GM19463 (cell line): Measurements from ENCODE around the gene PDLIM1.

ENCODE experiments used
- ATAC-seq: cut with Tn5 transposase; IDR thresholded peaks from one replicate; pipeline ENCODE4 v1.9.1; 2021; ENCODE audit warnings: mild to moderate bottlenecking, moderate library complexity; ENCODE audit not compliant: unreplicated experiment

Gene PDLIM1

GRCh38 chr10:95290461-95291364 lies at the start of gene PDLIM1:
TSS of gene PDLIM1 (minus strand) at chr10:95291003. CDS start at chr10:95290915, 88 bp downstream.
- ATAC-seq, result peak; percentile 43

DNA sequence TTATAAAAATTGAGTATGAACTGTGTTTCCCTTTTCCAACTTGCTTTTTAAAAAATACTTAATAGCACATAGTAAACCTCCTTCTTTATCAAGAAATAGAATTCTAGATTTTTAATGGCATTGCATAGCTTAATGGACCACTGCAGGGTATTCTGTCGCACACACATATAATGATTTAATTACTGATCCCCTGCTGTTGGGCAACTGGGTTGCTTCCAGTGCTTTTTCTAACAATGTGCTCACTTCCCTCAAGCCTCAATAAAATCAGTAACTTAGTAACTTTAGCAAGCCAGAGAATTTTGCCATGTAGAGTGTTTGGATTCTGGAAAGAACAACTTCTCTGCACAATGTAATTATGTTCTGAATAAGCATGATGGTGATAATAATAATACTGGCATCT lies 49.1 kb upstream of the PDLIM1 start:
- ATAC-seq, result no peak

- no peak for ATAC-seq
These were observed 46.8 kb upstream of the PDLIM1 start for GRCh38 chr10:95337423-95338160.

DNA sequence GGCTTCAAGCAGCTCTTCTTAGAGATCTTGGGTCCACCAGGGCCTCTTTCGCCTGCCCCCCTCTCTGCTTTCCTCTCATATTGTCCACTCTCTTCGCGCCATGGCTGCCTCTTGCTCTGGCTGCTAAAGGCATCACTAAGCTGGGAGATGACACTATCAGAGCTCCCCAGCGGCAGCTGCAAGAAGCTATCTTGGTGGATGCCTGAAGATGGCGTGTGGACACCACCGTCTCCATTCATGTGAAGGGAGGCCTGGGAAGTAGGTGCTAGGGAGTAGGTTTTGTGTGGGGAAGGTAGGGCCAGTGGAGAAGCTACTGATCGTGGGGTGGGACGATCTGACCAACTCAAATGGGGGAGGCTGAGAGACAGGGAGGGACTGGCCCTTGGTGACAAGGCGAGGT lies 45.9 kb upstream of the PDLIM1 start:
- no peak for ATAC-seq

GRCh38 chr10:95335933-95336699 lies 45.3 kb upstream of the PDLIM1 start:
- ATAC-seq, result no peak

DNA sequence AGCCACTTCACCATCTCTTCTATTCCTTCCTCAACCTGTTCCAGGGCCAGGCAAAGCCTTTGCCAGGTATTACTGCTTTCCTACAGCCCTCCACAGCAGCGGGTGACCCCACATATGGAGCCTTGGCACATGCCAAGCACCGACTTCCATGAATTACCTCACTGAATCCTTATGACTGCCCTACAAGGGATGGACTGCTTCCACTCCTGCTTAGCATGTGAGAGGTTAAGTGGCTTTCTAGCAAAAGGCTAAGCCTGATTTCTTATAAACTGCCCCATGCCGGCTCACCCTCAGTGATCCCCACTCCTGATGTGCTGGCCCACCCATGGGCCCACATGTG lies 44.0 kb upstream of the PDLIM1 start:
- ATAC-seq, result no peak

DNA sequence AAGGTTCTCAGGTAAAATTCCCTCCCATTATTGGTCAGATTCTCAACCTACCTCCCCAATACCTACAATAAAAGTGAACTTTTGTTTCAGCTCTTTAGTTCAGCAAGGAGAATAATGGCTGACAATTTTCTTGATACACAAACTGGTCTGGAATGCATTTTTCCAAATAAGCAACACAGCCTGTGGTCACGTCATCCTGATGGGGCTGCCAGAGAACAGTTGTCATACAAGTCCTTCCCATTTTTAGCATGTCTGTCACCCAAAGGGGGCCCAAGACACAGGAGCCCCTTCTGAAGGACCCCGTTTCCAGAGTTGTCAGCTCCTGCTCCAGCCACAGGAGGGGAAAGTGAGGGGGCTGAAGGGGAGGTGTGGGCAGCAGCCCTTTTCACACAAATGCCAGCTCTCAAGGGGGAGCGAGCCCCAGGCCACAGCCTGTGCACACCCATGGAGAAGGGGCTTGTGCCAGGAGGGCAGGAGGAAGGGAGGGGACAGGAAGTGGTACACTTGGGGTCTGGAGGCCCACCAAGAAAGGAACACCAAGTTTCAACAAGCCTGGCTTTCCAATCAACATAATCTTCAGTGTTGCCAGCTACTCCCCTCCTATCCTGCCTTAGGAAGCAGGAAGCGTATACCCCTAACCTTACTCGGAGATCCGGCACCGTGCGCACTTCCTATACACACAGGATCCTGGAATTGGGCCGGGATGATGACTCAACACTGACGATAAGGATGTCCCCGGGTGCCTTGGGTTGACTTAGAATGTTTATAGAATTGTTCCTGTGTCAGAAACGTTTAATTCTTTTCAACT lies 43.4 kb upstream of the PDLIM1 start:
- no peak for ATAC-seq

- ATAC-seq, result no peak
These were observed 42.0 kb upstream of the PDLIM1 start for GRCh38 chr10:95332666-95333249.

GRCh38 chr10:95331596-95332130 lies 40.9 kb upstream of the PDLIM1 start:
- no peak for ATAC-seq

DNA sequence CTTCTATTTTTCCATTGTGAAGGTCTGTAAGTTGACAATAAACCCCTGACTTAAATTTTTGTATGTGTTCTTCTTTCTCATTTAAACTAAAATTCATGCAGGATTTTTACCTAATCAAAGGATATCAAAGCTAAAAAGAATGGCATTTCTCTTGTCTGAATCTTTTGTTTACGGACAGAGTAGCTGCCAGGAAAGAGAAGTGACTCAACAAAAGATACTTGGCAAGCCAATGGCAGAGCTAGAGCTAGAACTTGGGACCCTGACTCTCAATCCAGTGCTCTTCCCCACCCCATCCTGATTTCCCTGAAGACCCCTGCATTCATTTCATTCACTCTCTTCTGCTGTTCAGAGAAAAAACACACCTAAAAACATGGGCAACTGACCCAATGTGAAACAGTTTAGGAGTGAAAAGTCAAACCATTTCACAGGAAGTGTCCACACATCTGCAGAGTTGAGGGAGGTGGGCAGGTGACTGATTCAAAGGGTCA lies 40.2 kb upstream of the PDLIM1 start:
- no peak for ATAC-seq

GRCh38 chr10:95329296-95329695 lies 38.5 kb upstream of the PDLIM1 start:
- ATAC-seq, result no peak

DNA sequence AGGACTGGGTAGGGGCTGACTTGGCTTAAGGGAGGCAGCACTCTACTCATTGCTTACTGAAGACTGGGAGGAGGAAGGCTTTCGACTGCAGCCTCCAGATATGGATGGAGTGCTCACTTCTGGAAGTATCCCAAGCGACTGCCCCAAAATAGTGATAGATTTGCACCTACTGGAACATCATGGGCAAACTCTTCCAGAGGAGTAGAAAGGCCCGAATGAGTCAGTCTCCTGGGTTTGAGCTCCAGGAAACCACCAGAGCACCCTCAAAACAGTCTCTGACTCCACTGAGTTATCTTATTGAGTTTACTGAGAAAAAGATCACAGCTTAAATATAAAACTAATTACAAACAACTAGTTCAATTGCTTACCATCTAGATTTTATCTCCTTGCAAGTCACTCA lies 37.2 kb upstream of the PDLIM1 start:
- ATAC-seq, result no peak

GRCh38 chr10:95327367-95327766 lies 36.6 kb upstream of the PDLIM1 start:
- ATAC-seq, result no peak

- no peak for ATAC-seq
These were observed 35.6 kb upstream of the PDLIM1 start for GRCh38 chr10:95326396-95326795.

- no peak for ATAC-seq
These were observed 35.1 kb upstream of the PDLIM1 start for GRCh38 chr10:95325863-95326262.

DNA sequence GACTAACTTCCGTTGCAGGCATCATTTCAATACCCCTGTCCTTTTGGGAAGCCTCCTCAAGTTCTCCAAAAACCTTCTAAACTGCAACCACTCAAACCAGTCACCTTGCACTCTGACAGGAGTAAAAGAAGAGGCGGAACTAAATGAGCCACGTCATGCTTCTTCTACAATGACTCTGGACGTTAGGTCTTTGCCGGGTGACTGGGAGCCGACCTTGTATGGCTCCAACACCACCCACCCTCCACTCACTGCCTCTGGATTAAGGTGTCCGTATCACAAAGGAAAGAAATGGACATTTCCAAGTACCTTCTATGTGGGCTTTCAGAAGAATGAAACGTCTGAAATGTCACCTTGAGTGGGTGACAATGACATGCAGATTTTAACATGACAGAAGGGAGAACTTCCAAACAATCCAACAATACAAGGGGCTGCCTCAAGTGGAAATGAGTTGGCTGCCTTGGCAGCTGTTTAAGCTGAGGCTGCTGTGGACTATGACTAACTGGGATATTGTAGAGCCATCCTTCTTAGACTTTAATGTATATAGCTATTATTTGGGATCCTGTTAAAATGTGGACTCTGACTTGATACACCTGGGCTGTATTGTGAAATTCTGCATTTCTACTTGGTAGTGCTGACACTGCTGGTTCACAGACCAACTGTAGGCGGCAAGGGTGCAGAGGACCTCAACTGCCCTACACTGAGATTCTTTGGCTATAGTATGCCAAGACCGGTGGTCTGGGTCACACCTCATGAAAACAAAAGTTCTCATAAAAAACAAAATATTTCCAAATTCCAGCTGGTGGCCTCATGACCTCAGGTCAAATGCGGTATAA lies 33.8 kb upstream of the PDLIM1 start:
- no peak for ATAC-seq

DNA sequence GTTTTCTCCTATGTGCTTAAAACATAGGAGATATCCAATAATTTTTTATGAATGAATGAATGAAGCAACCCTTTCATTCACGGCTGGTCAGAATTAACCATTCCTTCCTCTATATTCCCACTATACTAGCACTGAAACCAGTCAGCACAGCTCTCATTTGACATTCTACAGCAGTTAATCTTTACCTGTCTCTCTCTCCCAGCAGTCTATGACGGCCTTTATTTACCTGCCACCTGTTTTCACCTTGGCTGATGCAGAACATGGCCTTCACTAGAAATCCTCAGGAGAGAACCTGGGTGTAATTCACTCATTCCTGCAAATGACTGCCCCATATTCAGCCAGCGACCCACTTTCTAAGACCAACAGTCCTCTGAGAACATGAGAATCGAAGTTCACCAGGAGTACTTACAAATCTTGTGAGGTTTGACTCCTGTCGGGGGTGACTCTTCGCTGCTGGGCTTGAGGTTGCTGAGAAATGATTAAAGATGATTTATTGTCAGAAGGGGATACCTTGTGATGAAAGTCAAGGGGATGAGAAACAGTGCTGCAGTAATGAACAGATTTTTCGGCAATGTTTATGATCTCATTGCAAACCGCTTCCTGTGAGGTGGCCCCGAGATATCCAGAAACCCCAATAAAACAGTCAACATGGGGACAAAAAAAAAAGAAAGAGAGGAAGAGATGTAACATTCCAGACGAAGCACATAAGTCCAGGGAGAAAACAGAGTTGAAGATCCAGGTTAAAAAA lies 30.9 kb upstream of the PDLIM1 start:
- ATAC-seq, result no peak

- ATAC-seq, result no peak
These were observed 28.4 kb upstream of the PDLIM1 start for GRCh38 chr10:95319239-95319638.
